Cardiac muscle cell (in vitro differentiated cells and primary cell): ENCODE data around the gene SKIC2. TPM values are rescaled to one million over a fixed set of nuclear protein-coding genes. Genes with fewer than 3 reads are reported as not detected.
A peak's percentile ranks its signal among the peaks of the same experiment; 100 is the strongest.
"Not testable (repeated sequence)": the region's sequence is repeated elsewhere in the genome, so short reads cannot be mapped to it uniquely, and the experiment has no call there.

Source experiments
- DNase-seq, 2 donors: peaks; one replicate each; pipeline versions ENCODE4 v3.0.0 to v3.0.0-alpha.2; 2010 to 2017; ENCODE audit warnings: low read depth in 1 of 2, low spot score in 1 of 2
- H3K27ac ChIP-seq: fragments of 200-600 bp; sonication (generic); 2 replicates; pipeline ENCODE4 v1.5.1; 2016
- H3K27me3 ChIP-seq: fragments of 200-600 bp; sonication (generic); 2 replicates; pipeline ENCODE4 v1.6.0; 2016; ENCODE audit warnings: control low read depth
- H3K36me3 ChIP-seq: fragments of 200-600 bp; sonication (generic); 2 replicates; pipeline ENCODE4 v1.5.1; 2016; ENCODE audit warnings: control low read depth
- H3K4me1 ChIP-seq: fragments of 200-600 bp; sonication (generic); 2 replicates; pipeline ENCODE4 v1.8.1; 2017; ENCODE audit warnings: low read depth, mild to moderate bottlenecking, mixed run types
- H3K4me3 ChIP-seq: fragments of 200-600 bp; sonication (generic); 2 replicates; pipeline ENCODE4 v1.5.1; 2016; ENCODE audit warnings: mild to moderate bottlenecking
- H3K9me3 ChIP-seq: fragments of 200-600 bp; sonication (generic); 2 replicates; pipeline ENCODE4 v1.5.1; 2017; ENCODE audit warnings: low read depth, mild to moderate bottlenecking, control low read depth
- CTCF ChIP-seq: IDR thresholded peaks from 2 replicates; pipeline ENCODE4 v1.5.1; 2012; ENCODE audit warnings: low read depth, mild to moderate bottlenecking, low read length
- polyA plus RNA-seq: library from polyadenylated mRNA; unstranded; fragments of >200 nt; fragmentation: Nextera tagmentation; extraction: Ambion mirVana; gene quantifications from 2 replicates; pipeline ENCODE4 v1.2.1, GENCODE V29; 2016
- total RNA-seq: library from RNA; depleted of rRNA; stranded (reverse); fragments of >200 nt; gene quantifications from 2 replicates; pipeline ENCODE4 v1.2.3, GENCODE V29; 2016

Gene SKIC2
- total RNA-seq (36.4 and 62.6 TPM in 2 replicates), polyA plus RNA-seq (53.1 and 68.5 TPM in 2 replicates)

- Histone ChIP-seq H3K4me1 (peaks cover 11% of the 10 kb centered on the region), H3K27ac (peak within 1 kb of the TSS; percentile 76), H3K9me3 (no peaks in the 10 kb centered on the region), H3K27me3 (no peaks in the 10 kb centered on the region), H3K4me3 (peak within 1 kb of the TSS; percentile 67), H3K36me3 (peaks cover 16% of the 10 kb centered on the region)
- peak; percentile 99 for DNase-seq
- TF ChIP-seq CTCF: no peak
Measured at GRCh38 chr6:31958741-31959739, at the start of gene SKIC2, which contains the start of gene NELFE. Gene SKIC2, plus strand, starts transcription at chr6:31959175. Its CDS starts 18 bp downstream, at chr6:31959193. Gene NELFE, minus strand, starts transcription at chr6:31958971. Its CDS starts 525 bp downstream, at chr6:31958446.

GRCh38 chr6:31909298-31909697 is 49.7 kb upstream of the SKIC2 start:
- H3K27ac ChIP-seq, H3K9me3 ChIP-seq, H3K4me3 ChIP-seq, H3K27me3 ChIP-seq, H3K4me1 ChIP-seq, H3K36me3 ChIP-seq, DNase-seq: not testable (repeated sequence)

- Histone ChIP-seq H3K9me3 (no peaks in the 10 kb centered on the region), H3K27me3 (no peaks in the 10 kb centered on the region), H3K27ac (no peak overlapping the region), H3K4me3 (no peak overlapping the region), H3K4me1 (no peaks in the 10 kb centered on the region), H3K36me3 (no peaks in the 10 kb centered on the region)
- DNase-seq: no peak
- no peak for TF ChIP-seq CTCF
Measured at GRCh38 chr6:31911826-31912585, 47.0 kb upstream of the SKIC2 start.

GRCh38 chr6:31915351-31915750 is 43.6 kb upstream of the SKIC2 start:
- DNase-seq: no peak
- TF ChIP-seq CTCF: no peak
- no peaks in the 10 kb centered on the region for H3K27me3 ChIP-seq
- H3K9me3 ChIP-seq: no peaks in the 10 kb centered on the region
- no peaks in the 10 kb centered on the region for H3K36me3 ChIP-seq
- no peak overlapping the region for H3K27ac ChIP-seq
- H3K4me1 ChIP-seq: no peaks in the 10 kb centered on the region
- no peak overlapping the region for H3K4me3 ChIP-seq

- no peak overlapping the region for H3K27ac ChIP-seq
- H3K4me1 ChIP-seq: no peaks in the 10 kb centered on the region
- DNase-seq: no peak
- no peak for TF ChIP-seq CTCF
- H3K4me3 ChIP-seq: no peak overlapping the region
- no peaks in the 10 kb centered on the region for H3K9me3 ChIP-seq
- H3K27me3 ChIP-seq: no peaks in the 10 kb centered on the region
- H3K36me3 ChIP-seq: no peaks in the 10 kb centered on the region
Measured at GRCh38 chr6:31915756-31916155, 43.2 kb upstream of the SKIC2 start.
